ENCODE measurements around the gene HOPX. TPM values are rescaled to one million over a fixed set of nuclear protein-coding genes. Genes with fewer than 3 reads are reported as not detected.

The HOPX gene
- total and polyA plus RNA-seq, 2 experiments from 2014 or later = not detected

DNA sequence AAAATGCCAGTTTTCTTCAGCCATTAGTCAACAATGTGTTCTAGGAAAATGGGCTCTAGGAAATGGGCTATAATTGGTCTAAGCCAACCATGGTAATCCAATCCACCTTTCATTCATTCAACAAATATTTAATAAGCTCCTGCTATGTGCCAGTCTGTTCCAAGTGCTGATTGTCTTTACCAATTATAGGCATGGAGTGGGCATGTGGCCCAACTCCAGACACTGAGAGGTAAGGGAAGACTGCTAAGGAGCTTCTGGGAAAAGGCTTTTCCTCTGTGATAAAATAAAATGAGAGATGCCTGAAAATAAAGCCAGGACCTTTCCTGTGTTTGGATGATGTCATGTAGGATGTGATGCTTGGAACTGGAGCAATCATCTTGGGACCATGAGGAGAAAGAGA, 43.3 kb downstream of the HOPX start:
- no peak for ATAC-seq
- Histone ChIP-seq H3K4me3 (no peak overlapping the region), H3K36me3 (ENCODE audit: insufficient read depth) (no peaks in the 10 kb centered on the region), H3F3A (replicated peaks; ENCODE audit: low read depth) (no peaks in the 10 kb centered on the region), H3K4me2 (no peak overlapping the region), H3K79me2 (replicated peaks; ENCODE audit: insufficient read depth) (no peaks in the 10 kb centered on the region), H3K27ac (ENCODE audit: low read depth) (no peak overlapping the region), H4K20me1 (replicated peaks; ENCODE audit: insufficient read depth) (no peaks in the 10 kb centered on the region), H3K27me3 (ENCODE audit: insufficient read depth) (no peaks in the 10 kb centered on the region), H3K4me1 (ENCODE audit: insufficient read depth) (no peaks in the 10 kb centered on the region), H3K9me2 (ENCODE audit: insufficient read depth) (no peaks in the 10 kb centered on the region; the same call in 1 of the 2 replicates), H2AFZ (no peak overlapping the region)
- H3K9me3 Mint-ChIP-seq = peaks cover 8% of the 10 kb centered on the region
- H3K4me1 Mint-ChIP-seq = 0 out of 3 replicates have a peak, but pooled peaks cover 1% of the 10 kb centered on the region
- H3K4me3 Mint-ChIP-seq = no peak overlapping the region
- no peak overlapping the region for H3K27ac Mint-ChIP-seq
- no peaks in the 10 kb centered on the region for H3K36me3 Mint-ChIP-seq (ENCODE audit: low read depth)
- no peak for TF ChIP-seq EZH2 (IDR thresholded peaks at IDR 0.05; ENCODE audit: low read depth, unreplicated experiment)
- TF ChIP-seq ZNF114 (CRISPR knock-in tag; IDR thresholded peaks at IDR 0.05) = no peak
- TF ChIP-seq, protein P1, sequence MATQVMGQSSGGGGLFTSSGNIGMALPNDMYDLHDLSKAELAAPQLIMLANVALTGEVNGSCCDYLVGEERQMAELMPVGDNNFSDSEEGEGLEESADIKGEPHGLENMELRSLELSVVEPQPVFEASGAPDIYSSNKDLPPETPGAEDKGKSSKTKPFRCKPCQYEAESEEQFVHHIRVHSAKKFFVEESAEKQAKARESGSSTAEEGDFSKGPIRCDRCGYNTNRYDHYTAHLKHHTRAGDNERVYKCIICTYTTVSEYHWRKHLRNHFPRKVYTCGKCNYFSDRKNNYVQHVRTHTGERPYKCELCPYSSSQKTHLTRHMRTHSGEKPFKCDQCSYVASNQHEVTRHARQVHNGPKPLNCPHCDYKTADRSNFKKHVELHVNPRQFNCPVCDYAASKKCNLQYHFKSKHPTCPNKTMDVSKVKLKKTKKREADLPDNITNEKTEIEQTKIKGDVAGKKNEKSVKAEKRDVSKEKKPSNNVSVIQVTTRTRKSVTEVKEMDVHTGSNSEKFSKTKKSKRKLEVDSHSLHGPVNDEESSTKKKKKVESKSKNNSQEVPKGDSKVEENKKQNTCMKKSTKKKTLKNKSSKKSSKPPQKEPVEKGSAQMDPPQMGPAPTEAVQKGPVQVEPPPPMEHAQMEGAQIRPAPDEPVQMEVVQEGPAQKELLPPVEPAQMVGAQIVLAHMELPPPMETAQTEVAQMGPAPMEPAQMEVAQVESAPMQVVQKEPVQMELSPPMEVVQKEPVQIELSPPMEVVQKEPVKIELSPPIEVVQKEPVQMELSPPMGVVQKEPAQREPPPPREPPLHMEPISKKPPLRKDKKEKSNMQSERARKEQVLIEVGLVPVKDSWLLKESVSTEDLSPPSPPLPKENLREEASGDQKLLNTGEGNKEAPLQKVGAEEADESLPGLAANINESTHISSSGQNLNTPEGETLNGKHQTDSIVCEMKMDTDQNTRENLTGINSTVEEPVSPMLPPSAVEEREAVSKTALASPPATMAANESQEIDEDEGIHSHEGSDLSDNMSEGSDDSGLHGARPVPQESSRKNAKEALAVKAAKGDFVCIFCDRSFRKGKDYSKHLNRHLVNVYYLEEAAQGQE (IDR thresholded peaks at IDR 0.05; ENCODE audit: unreplicated experiment) = no peak
- TF ChIP-seq, protein P2, sequence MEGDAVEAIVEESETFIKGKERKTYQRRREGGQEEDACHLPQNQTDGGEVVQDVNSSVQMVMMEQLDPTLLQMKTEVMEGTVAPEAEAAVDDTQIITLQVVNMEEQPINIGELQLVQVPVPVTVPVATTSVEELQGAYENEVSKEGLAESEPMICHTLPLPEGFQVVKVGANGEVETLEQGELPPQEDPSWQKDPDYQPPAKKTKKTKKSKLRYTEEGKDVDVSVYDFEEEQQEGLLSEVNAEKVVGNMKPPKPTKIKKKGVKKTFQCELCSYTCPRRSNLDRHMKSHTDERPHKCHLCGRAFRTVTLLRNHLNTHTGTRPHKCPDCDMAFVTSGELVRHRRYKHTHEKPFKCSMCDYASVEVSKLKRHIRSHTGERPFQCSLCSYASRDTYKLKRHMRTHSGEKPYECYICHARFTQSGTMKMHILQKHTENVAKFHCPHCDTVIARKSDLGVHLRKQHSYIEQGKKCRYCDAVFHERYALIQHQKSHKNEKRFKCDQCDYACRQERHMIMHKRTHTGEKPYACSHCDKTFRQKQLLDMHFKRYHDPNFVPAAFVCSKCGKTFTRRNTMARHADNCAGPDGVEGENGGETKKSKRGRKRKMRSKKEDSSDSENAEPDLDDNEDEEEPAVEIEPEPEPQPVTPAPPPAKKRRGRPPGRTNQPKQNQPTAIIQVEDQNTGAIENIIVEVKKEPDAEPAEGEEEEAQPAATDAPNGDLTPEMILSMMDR (conservative IDR thresholded peaks at IDR 0.05; ENCODE audit: low read depth in 2 of 2) = no peak
- TF ChIP-seq NANOG (IDR thresholded peaks at IDR 0.05; ENCODE audit: borderline replicate concordance) = no peak
- TF ChIP-seq, protein P3, sequence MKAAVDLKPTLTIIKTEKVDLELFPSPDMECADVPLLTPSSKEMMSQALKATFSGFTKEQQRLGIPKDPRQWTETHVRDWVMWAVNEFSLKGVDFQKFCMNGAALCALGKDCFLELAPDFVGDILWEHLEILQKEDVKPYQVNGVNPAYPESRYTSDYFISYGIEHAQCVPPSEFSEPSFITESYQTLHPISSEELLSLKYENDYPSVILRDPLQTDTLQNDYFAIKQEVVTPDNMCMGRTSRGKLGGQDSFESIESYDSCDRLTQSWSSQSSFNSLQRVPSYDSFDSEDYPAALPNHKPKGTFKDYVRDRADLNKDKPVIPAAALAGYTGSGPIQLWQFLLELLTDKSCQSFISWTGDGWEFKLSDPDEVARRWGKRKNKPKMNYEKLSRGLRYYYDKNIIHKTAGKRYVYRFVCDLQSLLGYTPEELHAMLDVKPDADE (IDR thresholded peaks at IDR 0.05) = no peak
- no peak for TF ChIP-seq CREB1 (CRISPR knock-in tag; IDR thresholded peaks at IDR 0.05; ENCODE audit: low read depth)
- TF ChIP-seq EZH2phosphoT487 (IDR thresholded peaks at IDR 0.05; ENCODE audit: unreplicated experiment) = no peak
- TF ChIP-seq, protein P4, sequence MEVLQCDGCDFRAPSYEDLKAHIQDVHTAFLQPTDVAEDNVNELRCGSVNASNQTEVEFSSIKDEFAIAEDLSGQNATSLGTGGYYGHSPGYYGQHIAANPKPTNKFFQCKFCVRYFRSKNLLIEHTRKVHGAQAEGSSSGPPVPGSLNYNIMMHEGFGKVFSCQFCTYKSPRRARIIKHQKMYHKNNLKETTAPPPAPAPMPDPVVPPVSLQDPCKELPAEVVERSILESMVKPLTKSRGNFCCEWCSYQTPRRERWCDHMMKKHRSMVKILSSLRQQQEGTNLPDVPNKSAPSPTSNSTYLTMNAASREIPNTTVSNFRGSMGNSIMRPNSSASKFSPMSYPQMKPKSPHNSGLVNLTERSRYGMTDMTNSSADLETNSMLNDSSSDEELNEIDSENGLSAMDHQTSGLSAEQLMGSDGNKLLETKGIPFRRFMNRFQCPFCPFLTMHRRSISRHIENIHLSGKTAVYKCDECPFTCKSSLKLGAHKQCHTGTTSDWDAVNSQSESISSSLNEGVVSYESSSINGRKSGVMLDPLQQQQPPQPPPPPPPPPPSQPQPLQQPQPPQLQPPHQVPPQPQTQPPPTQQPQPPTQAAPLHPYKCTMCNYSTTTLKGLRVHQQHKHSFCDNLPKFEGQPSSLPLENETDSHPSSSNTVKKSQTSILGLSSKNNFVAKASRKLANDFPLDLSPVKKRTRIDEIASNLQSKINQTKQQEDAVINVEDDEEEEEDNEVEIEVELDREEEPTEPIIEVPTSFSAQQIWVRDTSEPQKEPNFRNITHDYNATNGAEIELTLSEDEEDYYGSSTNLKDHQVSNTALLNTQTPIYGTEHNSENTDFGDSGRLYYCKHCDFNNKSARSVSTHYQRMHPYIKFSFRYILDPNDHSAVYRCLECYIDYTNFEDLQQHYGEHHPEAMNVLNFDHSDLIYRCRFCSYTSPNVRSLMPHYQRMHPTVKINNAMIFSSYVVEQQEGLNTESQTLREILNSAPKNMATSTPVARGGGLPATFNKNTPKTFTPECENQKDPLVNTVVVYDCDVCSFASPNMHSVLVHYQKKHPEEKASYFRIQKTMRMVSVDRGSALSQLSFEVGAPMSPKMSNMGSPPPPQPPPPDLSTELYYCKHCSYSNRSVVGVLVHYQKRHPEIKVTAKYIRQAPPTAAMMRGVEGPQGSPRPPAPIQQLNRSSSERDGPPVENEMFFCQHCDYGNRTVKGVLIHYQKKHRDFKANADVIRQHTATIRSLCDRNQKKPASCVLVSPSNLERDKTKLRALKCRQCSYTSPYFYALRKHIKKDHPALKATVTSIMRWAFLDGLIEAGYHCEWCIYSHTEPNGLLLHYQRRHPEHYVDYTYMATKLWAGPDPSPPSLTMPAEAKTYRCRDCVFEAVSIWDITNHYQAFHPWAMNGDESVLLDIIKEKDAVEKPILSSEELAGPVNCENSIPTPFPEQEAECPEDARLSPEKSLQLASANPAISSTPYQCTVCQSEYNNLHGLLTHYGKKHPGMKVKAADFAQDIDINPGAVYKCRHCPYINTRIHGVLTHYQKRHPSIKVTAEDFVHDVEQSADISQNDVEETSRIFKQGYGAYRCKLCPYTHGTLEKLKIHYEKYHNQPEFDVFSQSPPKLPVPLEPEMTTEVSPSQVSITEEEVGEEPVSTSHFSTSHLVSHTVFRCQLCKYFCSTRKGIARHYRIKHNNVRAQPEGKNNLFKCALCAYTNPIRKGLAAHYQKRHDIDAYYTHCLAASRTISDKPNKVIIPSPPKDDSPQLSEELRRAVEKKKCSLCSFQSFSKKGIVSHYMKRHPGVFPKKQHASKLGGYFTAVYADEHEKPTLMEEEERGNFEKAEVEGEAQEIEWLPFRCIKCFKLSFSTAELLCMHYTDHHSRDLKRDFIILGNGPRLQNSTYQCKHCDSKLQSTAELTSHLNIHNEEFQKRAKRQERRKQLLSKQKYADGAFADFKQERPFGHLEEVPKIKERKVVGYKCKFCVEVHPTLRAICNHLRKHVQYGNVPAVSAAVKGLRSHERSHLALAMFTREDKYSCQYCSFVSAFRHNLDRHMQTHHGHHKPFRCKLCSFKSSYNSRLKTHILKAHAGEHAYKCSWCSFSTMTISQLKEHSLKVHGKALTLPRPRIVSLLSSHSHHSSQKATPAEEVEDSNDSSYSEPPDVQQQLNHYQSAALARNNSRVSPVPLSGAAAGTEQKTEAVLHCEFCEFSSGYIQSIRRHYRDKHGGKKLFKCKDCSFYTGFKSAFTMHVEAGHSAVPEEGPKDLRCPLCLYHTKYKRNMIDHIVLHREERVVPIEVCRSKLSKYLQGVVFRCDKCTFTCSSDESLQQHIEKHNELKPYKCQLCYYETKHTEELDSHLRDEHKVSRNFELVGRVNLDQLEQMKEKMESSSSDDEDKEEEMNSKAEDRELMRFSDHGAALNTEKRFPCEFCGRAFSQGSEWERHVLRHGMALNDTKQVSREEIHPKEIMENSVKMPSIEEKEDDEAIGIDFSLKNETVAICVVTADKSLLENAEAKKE (CRISPR knock-in tag; IDR thresholded peaks at IDR 0.05) = no peak
- peaks cover 3% of the 10 kb centered on the region for H3K27me3 Mint-ChIP-seq (ENCODE audit: insufficient read depth, low read depth, poor library complexity)
- DNase-seq (ENCODE audit: low spot score) = no peak
